GM21619 (cell line): ENCODE measurements around the gene SEMG2.

Experiments
- ATAC-seq: cut with Tn5 transposase; IDR thresholded peaks from one replicate; pipeline ENCODE4 v1.9.1; 2021; ENCODE audit not compliant: unreplicated experiment

The SEMG2 gene

GRCh38 chr20:45221076-45221475 lies at the start of gene SEMG2:
TSS of gene SEMG2 (plus strand) at chr20:45221373. CDS start at chr20:45221390, 17 bp downstream.
- ATAC-seq = no peak

- ATAC-seq = no peak
Measured at GRCh38 chr20:45173522-45173921, 47.7 kb upstream of the SEMG2 start.

GRCh38 chr20:45174434-45175364 lies 46.5 kb upstream of the SEMG2 start, which contains the start of gene PI3:
TSS of gene PI3 (plus strand) at chr20:45174902. CDS start at chr20:45174923, 21 bp downstream.
- no peak for ATAC-seq

GRCh38 chr20:45176526-45177267 lies 44.5 kb upstream of the SEMG2 start:
- ATAC-seq = no peak

- no peak for ATAC-seq
Measured at GRCh38 chr20:45179166-45179565, 42.0 kb upstream of the SEMG2 start.

- ATAC-seq = no peak
Measured at GRCh38 chr20:45181639-45182038, 39.5 kb upstream of the SEMG2 start.

- ATAC-seq = no peak
Measured at GRCh38 chr20:45183084-45183483, 38.1 kb upstream of the SEMG2 start.

GRCh38 chr20:45187693-45188092 lies 33.5 kb upstream of the SEMG2 start:
- ATAC-seq = no peak

GRCh38 chr20:45189067-45189609 lies 32.0 kb upstream of the SEMG2 start:
- no peak for ATAC-seq

- no peak for ATAC-seq
Measured at GRCh38 chr20:45189861-45190260, 31.3 kb upstream of the SEMG2 start.

GRCh38 chr20:45191926-45192325 lies 29.2 kb upstream of the SEMG2 start:
- ATAC-seq = no peak

GRCh38 chr20:45193331-45193730 lies 27.8 kb upstream of the SEMG2 start:
- no peak for ATAC-seq

GRCh38 chr20:45206725-45207124 lies 14.4 kb upstream of the SEMG2 start, which contains the start of gene SEMG1:
TSS of gene SEMG1 (plus strand) at chr20:45207033. CDS start at chr20:45207054, 21 bp downstream.
- ATAC-seq = no peak

- no peak for ATAC-seq
Measured at GRCh38 chr20:45209924-45210323, 11.2 kb upstream of the SEMG2 start.

GRCh38 chr20:45211569-45212474 lies 9.4 kb upstream of the SEMG2 start:
- no peak for ATAC-seq

GRCh38 chr20:45212836-45213235 lies 8.3 kb upstream of the SEMG2 start:
- no peak for ATAC-seq

- ATAC-seq = no peak
Measured at GRCh38 chr20:45218124-45218523, 3.0 kb upstream of the SEMG2 start.

- ATAC-seq = no peak
Measured at GRCh38 chr20:45218636-45219035, 2.5 kb upstream of the SEMG2 start.

GRCh38 chr20:45223136-45223535 lies 2.0 kb downstream of the SEMG2 start:
- ATAC-seq = no peak

- no peak for ATAC-seq
Measured at GRCh38 chr20:45226287-45226686, 5.1 kb downstream of the SEMG2 start.
